CD4-positive, alpha-beta T cell (primary cell): ENCODE measurements around the gene IFI30. TPM values are rescaled to one million over a fixed set of nuclear protein-coding genes. Genes with fewer than 3 reads are reported as not detected.
A peak's percentile ranks its signal among the peaks of the same experiment; 100 is the strongest.

Experiments
- ATAC-seq: fragments of 200-7000 bp; cut with Tn5 transposase; one replicate; pipeline ENCODE4 v1.10.0; 2022; ENCODE audit warnings: mild to moderate bottlenecking; ENCODE audit not compliant: poor library complexity
- CTCF ChIA-PET: fragments of 350-600 bp; sonication (Branson Sonifier 250); formaldehyde crosslinking; loops from one replicate; lab custom pipeline; 2021; ENCODE audit warnings: antibody characterized with exemption, inconsistent platforms; lab: Charles Lee
- POLR2A ChIA-PET: fragments of 350-600 bp; sonication (Branson Sonifier 250); formaldehyde crosslinking; loops from one replicate; lab custom pipeline; 2021; ENCODE audit warnings: antibody characterized with exemption, inconsistent platforms; lab: Charles Lee
- DNase-seq, 14 experiments: peaks; one replicate each; pipeline ENCODE4 v3.0.0-alpha.2; 2013 to 2020; ENCODE audit warnings: mixed read lengths in 2 of 14
- H3K27ac ChIP-seq, 2 donors: one replicate each; pipeline versions ENCODE4 v1.5.1 to v1.7.0; 2013; ENCODE audit warnings: low read length in 2 of 2, low read depth in 1 of 2, mild to moderate bottlenecking in 1 of 2
- H3K27me3 ChIP-seq, 2 experiments: 1 replicate in 1 of 2; 2 replicates in 1 of 2; pipeline versions ENCODE4 v1.6.1 to v1.7.0; 2013; ENCODE audit warnings: low read length in 2 of 2, control low read depth in 1 of 2, mild to moderate bottlenecking in 1 of 2, moderate library complexity in 1 of 2; ENCODE audit not compliant: insufficient read depth in 2 of 2, control insufficient read depth in 1 of 2
- H3K36me3 ChIP-seq: one replicate; pipeline ENCODE4 v1.6.1; 2013; ENCODE audit warnings: low read length, control low read depth; ENCODE audit not compliant: insufficient read depth
- H3K4me1 ChIP-seq: one replicate; pipeline ENCODE4 v1.6.1; 2013; ENCODE audit warnings: low read length, control low read depth; ENCODE audit not compliant: insufficient read depth
- H3K4me3 ChIP-seq: one replicate; pipeline ENCODE4 v1.5.1; 2013; ENCODE audit warnings: mild to moderate bottlenecking, low read length, moderate library complexity
- H3K9me3 ChIP-seq, 2 experiments: 1 replicate in 1 of 2; 2 replicates in 1 of 2; pipeline versions ENCODE4 v1.6.1 to v1.7.0; 2013; ENCODE audit warnings: low read length in 2 of 2, mild to moderate bottlenecking in 2 of 2, control low read depth in 1 of 2, moderate library complexity in 1 of 2; ENCODE audit not compliant: control insufficient read depth in 1 of 2, insufficient read depth in 1 of 2
- H3K27ac Mint-ChIP-seq: one replicate; pipeline ENCODE4 v1.8.0; 2020; ENCODE audit warnings: mixed read lengths
- H3K27me3 Mint-ChIP-seq: one replicate; pipeline ENCODE4 v1.8.0; 2021; ENCODE audit warnings: mixed read lengths
- H3K36me3 Mint-ChIP-seq: one replicate; pipeline ENCODE4 v1.8.0; 2021; ENCODE audit warnings: low read depth, mixed read lengths
- H3K4me1 Mint-ChIP-seq: one replicate; pipeline ENCODE4 v1.8.0; 2021; ENCODE audit warnings: low read depth, mixed read lengths
- H3K4me3 Mint-ChIP-seq: one replicate; pipeline ENCODE4 v1.8.0; 2020; ENCODE audit warnings: mild to moderate bottlenecking, mixed read lengths
- H3K9me3 Mint-ChIP-seq: one replicate; pipeline ENCODE4 v1.8.0; 2020; ENCODE audit warnings: mixed read lengths
- intact Hi-C, 2 experiments: fragments of 100-400 bp; cut with DNase I in 1 of 2; cut with micrococcal nuclease in 1 of 2; formaldehyde crosslinking; loops; one replicate each; pipeline versions ENCODE4 v1.15.1 to v1.9.0; 2023 to 2025; cut with DNase I, micrococcal nuclease
- total RNA-seq, 174 experiments: library from RNA in 2 of 174; stranded (reverse) in 2 of 174; gene quantifications; one replicate each; pipeline ENCODE4 v1.2.3 and lab custom pipeline; 2021 to 2026
- TF ChIP-seq, protein P1 (sequence below): fragments of 200-600 bp; IDR thresholded peaks from one replicate; pipeline ENCODE4 v1.8.0; 2022; ENCODE audit warnings: antibody characterized with exemption, mild to moderate bottlenecking

Gene IFI30
- total RNA-seq, 2 experiments from 2014 or later, result 10.6 to 10.7 TPM

DNA sequence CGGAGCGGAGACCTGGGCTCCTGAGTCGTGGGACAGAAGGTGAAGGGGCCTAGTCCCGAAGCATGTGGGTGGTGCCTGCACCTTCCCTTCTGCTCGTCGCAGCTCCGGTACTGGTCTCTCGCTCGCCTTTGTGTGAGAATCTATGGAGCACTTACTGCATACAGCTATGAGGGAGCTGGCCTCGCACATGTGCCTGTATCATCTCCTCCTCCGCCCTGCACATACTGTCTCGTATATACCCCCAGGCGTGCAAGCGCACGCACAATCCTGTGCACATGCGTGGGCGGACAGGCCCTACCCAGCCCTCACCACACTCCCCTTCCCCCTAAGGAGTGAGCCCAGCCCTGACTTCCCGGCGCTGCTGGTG, 12.0 kb upstream of the IFI30 start:
- intact Hi-C loops, result loop anchor here (1.0 to 2.0 kb wide), 3 partner anchors 49 to 249 kb away; no protein-coding TSS in a partner anchor
- Mint-ChIP-seq H3K27ac (no peak overlapping the region), H3K36me3 (peaks cover 23% of the 10 kb centered on the region), H3K4me1 (peaks cover 8% of the 10 kb centered on the region), H3K27me3 (no peaks in the 10 kb centered on the region), H3K4me3 (no peak overlapping the region), H3K9me3 (no peaks in the 10 kb centered on the region)
- Histone ChIP-seq H3K4me3 (peak overlapping the region; percentile 20), H3K4me1 (peaks cover 21% of the 10 kb centered on the region), H3K27ac (no peak overlapping the region), H3K36me3 (peaks cover 25% of the 10 kb centered on the region), H3K9me3 (no peaks in the 10 kb centered on the region), H3K27me3 (no peaks in the 10 kb centered on the region)
- ATAC-seq (no peak), DNase-seq (no peak)
- TF ChIP-seq, protein P1, sequence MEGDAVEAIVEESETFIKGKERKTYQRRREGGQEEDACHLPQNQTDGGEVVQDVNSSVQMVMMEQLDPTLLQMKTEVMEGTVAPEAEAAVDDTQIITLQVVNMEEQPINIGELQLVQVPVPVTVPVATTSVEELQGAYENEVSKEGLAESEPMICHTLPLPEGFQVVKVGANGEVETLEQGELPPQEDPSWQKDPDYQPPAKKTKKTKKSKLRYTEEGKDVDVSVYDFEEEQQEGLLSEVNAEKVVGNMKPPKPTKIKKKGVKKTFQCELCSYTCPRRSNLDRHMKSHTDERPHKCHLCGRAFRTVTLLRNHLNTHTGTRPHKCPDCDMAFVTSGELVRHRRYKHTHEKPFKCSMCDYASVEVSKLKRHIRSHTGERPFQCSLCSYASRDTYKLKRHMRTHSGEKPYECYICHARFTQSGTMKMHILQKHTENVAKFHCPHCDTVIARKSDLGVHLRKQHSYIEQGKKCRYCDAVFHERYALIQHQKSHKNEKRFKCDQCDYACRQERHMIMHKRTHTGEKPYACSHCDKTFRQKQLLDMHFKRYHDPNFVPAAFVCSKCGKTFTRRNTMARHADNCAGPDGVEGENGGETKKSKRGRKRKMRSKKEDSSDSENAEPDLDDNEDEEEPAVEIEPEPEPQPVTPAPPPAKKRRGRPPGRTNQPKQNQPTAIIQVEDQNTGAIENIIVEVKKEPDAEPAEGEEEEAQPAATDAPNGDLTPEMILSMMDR, result peak; percentile 28
- POLR2A ChIA-PET, result interaction anchor here (1.0 to 1.5 kb wide), 3 partner anchors 10 to 71 kb away, joined by 3 to 5 read pairs (median 3); no protein-coding TSS in a partner anchor
- CTCF ChIA-PET, result interaction anchor here (1.8 kb wide), 1 partner anchor 9 kb away, joined by 9 read pairs; the partner anchor contains the start of gene PIK3R2

GRCh38 chr19:18164072-18164471, 9.5 kb upstream of the IFI30 start:
- ChIA-PET POLR2A (interaction anchor here (1.3 kb wide), 1 partner anchor 47 kb away, joined by 3 read pairs; no protein-coding TSS in a partner anchor), CTCF (interaction anchor here (0.6 kb wide), 1 partner anchor 50 kb away, joined by 4 read pairs; no protein-coding TSS in a partner anchor)
- intact Hi-C loops, result no loop called here
- no peak overlapping the region for H3K4me3 Mint-ChIP-seq
- H3K27me3 ChIP-seq, result no peaks in the 10 kb centered on the region
- H3K9me3 ChIP-seq, result no peaks in the 10 kb centered on the region
- no peaks in the 10 kb centered on the region for H3K27me3 Mint-ChIP-seq
- H3K9me3 Mint-ChIP-seq, result no peaks in the 10 kb centered on the region
- TF ChIP-seq, protein P1, result no peak
- no peak overlapping the region for H3K27ac ChIP-seq
- DNase-seq (no peak), ATAC-seq (no peak)
- peaks cover 25% of the 10 kb centered on the region for H3K4me1 ChIP-seq
- H3K4me1 Mint-ChIP-seq, result peaks cover 8% of the 10 kb centered on the region
- H3K4me3 ChIP-seq, result no peak overlapping the region
- H3K36me3 Mint-ChIP-seq, result peaks cover 41% of the 10 kb centered on the region
- peaks cover 31% of the 10 kb centered on the region for H3K36me3 ChIP-seq
- no peak overlapping the region for H3K27ac Mint-ChIP-seq

GRCh38 chr19:18165794-18166544, 7.6 kb upstream of the IFI30 start:
- ATAC-seq (no peak), DNase-seq (no peak)
- no peaks in the 10 kb centered on the region for H3K9me3 ChIP-seq
- H3K36me3 ChIP-seq, result peaks cover 31% of the 10 kb centered on the region
- TF ChIP-seq, protein P1, result no peak
- no peaks in the 10 kb centered on the region for H3K27me3 ChIP-seq
- peaks cover 44% of the 10 kb centered on the region for H3K36me3 Mint-ChIP-seq
- no peak overlapping the region for H3K27ac Mint-ChIP-seq
- H3K27ac ChIP-seq, result no peak overlapping the region
- H3K4me1 ChIP-seq, result peaks cover 16% of the 10 kb centered on the region
- H3K9me3 Mint-ChIP-seq, result no peaks in the 10 kb centered on the region
- H3K4me3 Mint-ChIP-seq, result no peak overlapping the region
- POLR2A ChIA-PET, result no interaction called here
- no peak overlapping the region for H3K4me3 ChIP-seq
- no peaks in the 10 kb centered on the region for H3K27me3 Mint-ChIP-seq
- H3K4me1 Mint-ChIP-seq, result no peaks in the 10 kb centered on the region
- CTCF ChIA-PET, result no interaction called here
- intact Hi-C loops, result loop anchor here in 1 of 2 experiments (2.0 to 5.0 kb wide), 2 partner anchors 159 to 229 kb away; no protein-coding TSS in a partner anchor
